ENCODE measurements around the gene ATP2B2.

The ATP2B2 gene

GRCh38 chr3:10510743-10511432 is 5.5 kb upstream of the ATP2B2 start:
- no peak for DNase-seq (ENCODE audit: low spot score)

DNA sequence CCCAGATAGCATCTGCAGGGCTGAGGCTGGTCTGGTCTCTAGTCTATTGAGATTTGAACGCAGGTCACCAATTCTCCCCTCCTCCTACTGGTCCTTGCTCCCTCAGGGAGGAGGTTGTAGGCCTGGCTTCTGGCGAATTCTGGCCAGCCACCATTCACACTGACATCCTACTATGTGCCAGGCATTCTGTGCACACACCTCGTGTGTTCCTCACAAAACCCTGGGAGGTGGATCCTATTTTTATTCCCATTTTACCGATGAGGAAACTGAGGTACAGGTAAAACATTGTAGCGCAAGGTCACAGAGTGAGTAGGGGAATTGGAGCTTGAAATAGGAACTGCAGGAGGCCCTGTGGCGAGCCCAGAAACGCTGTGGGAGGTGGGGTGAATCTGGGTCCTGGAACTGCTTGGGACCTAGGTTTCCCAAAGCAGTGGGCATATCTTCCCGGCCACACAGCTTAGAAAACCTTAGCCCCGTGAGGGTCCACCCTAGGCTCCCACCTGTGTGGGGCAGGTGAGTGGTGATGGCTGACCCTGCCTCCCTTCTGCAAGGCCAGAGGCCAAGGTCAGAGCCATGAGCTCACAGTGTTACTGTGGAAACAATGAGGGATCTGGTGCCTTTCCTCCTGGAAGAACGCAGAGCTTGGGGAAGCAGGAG is 4.8 kb upstream of the ATP2B2 start:
- no peak for DNase-seq (ENCODE audit: low spot score)

- DNase-seq (ENCODE audit: low spot score): no peak
Measured at GRCh38 chr3:10509325-10509724, 3.9 kb upstream of the ATP2B2 start.

DNA sequence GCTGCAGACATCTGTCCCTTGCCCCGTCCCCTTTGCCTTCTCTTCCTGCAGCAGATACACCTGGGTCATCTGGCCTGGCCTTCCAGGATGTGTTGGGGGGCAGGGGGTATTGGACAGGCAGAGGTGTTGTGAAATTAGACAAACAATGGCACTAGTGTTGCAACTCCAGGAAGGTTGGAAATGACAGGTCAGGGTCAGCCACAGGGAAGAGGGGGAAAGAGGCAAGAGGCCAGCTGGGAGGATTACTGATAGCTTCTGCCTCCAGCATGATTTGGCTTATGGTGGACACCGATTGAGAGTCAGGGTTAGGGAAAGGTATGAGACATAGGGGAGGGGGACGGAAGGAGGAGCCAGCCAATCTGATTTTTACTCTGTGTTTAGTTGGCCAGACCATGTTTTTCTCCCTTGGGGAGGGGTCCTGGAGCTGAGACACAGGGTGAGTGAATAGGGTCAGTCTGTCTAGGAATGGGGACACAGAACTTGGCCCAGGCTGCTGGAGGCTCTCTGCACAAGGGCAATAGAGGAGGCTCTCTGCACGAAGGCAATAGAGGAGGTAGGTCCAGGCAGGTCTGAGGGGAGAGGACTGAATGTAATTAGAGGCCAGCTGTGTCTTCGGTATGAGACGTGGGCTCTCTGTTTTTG is 3.4 kb upstream of the ATP2B2 start:
- no peak for DNase-seq (ENCODE audit: low spot score)

GRCh38 chr3:10508235-10508618 is 2.8 kb upstream of the ATP2B2 start:
- no peak for DNase-seq (ENCODE audit: low spot score)

- DNase-seq (ENCODE audit: low spot score): no peak
Measured at GRCh38 chr3:10507331-10507730, 1.9 kb upstream of the ATP2B2 start.

GRCh38 chr3:10506696-10507095 is 1.3 kb upstream of the ATP2B2 start:
- no peak for DNase-seq (ENCODE audit: low spot score)

GRCh38 chr3:10505791-10506585 is 602 bp upstream of the ATP2B2 start:
- DNase-seq (ENCODE audit: low spot score): no peak

DNA sequence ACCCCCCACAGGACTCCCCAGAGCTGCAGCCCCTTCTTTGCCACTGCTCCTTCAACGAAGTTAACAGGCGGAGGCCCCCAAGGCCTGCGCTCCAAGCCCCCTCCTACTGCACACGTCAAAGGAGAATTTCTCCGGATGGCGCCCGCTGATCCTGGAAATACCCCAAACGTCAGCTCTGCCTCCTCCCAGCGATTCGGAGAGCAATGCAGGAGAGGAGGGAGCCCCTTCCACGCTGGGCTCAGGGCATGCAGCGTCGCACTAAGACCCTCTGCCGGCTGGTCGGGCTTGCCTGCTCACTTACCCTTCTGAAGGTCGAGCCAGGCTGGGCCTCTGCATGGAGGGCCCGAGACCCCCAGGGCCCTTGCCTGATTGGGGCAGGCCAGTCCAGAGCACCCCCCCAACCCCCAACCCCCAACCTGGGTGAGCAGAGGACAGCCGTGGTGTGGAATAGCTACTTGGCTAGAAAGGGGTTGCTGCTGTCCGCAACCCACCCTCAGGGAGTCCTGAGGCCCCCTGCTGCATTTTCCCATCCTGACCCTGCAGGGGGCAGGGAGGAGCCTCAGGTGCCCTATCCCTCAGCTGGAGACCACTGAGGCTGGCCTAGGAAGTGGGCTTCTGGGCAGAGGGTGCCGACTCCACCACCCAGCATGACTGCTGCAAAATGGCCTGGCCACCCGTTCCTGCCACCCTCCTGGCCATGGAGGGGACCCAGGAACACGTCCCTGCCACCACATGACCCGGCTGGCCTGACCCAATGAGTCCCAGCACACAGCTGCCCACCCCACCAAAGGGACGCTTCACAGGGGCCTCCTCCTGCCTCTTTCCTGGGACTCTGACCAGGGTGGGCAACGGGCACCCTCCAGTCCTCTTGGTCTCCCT is 976 bp downstream of the ATP2B2 start:
- no peak for DNase-seq (ENCODE audit: low spot score)

DNA sequence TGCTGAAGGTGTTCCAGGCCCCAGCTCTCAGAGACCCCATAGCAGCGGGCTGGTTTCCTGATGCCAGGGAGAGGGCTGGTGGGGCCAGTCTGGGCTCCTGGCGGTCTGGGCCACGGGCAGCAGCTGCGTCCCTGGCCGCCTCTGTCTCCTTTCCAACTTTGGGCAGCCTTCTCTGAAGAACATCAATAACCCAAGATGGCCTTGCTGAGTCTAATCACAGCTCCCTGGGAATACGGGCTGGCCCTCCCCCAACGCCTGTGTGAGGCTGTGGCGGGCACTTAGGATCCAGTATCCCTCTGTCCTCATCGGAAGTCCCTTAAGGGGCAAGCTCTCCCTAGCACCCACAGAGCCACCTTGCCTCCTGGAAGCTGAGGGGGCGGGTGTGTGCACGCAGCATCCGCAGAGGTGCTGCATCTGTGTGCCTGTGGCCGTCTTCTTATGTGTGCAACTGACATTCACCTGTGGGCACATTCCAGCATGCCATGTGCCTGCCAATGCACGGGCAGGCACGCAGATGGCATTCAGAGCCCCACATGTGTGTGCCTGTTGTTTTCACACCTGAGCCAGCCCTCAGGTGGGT is 2.1 kb downstream of the ATP2B2 start:
- no peak for DNase-seq (ENCODE audit: low spot score)

GRCh38 chr3:10502185-10502880 is 3.1 kb downstream of the ATP2B2 start:
- no peak for DNase-seq (ENCODE audit: low spot score)

DNA sequence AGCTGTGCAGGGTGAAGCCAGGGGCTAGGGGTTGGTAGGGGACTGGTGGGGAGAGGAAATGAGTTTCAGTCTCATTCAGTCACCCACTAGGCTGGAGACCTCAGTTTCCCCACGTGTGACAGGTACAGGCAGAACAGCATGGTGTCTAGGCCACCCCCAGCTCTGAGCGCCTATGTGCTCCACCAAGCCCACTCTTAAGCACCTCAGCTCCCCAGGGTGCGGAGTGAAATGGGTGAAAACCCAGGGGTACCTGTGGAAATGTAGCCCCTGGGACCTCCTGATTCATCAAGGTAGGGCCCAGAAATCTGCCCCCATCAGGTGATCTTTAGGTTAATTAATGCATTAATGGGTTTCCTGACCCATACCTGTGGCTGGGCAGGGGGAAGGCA is 3.7 kb downstream of the ATP2B2 start:
- DNase-seq (ENCODE audit: low spot score): no peak

DNA sequence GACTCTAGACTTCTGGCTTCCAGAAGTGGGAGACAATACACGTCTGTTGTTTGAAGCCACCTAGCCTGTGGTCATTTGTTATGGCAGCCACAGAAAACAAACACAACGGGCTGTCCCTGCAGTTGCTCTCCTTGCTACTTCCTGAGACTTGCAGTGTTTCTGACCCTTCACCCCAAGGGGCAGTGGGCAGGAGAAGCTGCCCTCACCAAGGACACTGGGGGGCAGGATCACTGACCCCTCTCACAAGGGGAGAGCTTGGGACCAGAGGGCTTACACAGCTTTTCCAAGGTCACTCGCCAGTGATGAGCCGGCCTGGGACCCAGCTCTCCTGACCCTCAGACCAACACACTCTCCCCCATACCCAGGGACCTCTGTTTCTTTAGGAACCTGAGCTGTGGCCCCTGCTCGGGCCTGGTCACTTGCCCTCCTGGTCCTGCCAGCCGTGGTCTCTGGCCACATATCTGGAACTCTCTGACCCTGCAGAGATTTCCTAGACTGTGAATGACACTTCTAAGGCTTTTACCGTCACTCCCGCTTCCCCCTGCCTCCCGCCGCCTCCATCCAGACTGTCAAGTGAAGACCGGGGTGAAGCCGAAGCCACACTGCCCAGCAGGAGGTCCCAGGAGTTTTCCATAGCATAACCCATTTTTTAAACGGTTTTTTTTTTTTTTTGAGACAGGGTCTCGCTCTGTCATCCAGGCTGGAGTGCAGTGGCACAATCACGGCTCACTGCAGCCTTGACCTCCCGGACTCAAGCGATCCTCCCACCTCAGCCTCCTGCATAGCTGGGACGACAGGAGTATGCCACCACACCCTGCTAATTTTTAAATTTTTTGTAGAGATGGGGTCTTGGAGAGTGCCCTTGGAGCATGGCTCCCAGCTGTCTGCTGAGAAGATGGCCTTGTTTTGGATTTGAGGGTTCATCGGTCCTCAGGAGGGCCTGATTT is 4.4 kb downstream of the ATP2B2 start:
- no peak for DNase-seq (ENCODE audit: low spot score)

DNA sequence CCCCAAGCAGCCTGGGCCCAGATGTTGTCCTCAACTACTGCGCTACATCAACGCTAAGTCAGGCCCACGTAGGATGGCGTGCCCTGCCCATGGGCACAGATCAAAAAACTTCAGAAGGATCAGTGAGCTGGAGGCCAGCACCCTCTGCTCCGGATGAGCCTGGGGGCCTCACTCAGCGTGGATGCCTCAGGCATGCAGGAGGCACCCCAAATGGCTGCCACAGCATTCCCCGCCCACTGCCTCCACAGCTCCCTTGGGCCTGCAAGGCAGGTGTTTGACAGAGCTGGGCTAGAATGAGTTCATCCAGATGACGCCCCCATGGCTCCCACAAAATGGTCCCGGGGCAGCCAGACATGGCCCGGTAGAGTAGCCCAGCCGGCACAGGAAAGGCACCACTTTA is 7.1 kb downstream of the ATP2B2 start:
- DNase-seq (ENCODE audit: low spot score): no peak

GRCh38 chr3:10497439-10497838 is 7.9 kb downstream of the ATP2B2 start:
- DNase-seq (ENCODE audit: low spot score): no peak

DNA sequence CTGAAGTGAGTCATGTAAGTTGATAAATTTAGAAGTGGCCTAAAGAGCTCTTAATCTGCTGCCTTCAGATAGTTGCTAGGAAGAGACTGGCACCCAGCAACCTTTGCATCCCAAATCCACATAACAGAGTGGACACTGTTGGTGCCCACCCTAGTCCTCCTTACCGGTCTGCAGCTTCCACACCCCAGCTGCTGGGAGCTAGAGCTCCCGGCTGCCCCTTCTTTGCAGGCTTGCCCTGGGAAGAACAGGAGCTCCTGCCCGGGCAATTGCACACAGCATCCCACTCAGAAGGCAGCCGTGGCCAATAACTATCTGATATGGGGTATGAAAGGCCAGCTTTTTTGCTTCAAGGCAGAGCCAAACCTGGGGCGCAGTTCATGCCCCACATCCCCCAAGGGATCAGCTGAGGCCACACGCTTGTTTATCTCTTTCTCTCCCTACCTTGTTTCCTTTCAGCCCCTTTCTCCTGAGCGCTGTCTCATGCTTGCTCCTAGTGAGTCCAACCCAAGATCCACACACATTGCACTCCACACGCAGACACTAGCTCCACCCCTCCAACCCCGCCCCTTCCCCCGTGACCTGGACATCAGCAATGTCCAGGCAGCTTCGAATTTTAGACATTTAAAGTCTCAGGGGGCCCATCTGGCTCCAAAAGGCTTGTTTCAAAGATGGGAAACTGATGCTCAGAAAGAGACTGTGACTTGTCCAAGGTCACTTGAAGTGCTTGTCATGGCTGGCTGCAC is 9.1 kb downstream of the ATP2B2 start:
- no peak for DNase-seq (ENCODE audit: low spot score)

GRCh38 chr3:10495614-10496013 is 9.8 kb downstream of the ATP2B2 start:
- no peak for DNase-seq (ENCODE audit: low spot score)

- DNase-seq (ENCODE audit: low spot score): no peak
Measured at GRCh38 chr3:10495003-10495402, 10.4 kb downstream of the ATP2B2 start.

DNA sequence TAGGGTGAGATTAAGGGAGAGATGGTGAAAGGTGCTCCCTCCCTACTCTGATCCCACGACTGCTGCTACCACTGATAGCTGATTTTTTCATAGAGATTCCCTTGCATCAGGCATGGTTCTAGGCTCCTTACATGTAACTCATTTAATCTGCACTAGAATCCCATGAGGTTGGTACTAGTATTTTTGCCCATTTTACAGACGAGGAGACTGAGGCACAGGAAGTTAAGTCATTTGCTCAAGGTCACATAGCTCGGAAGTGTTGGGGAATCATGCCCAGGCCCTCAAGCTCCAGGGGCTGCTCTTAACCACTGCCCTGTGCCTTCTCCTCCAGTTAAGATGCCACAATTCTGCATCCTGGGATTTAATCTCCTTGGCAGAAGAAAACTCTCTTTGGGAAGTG is 11.2 kb downstream of the ATP2B2 start:
- DNase-seq (ENCODE audit: low spot score): no peak
